ENCODE results near the gene TNIK. TPM values are rescaled to one million over a fixed set of nuclear protein-coding genes. Genes with fewer than 3 reads are reported as not detected.

The TNIK gene
- total RNA-seq, 1 donor from 2014 or later = 2.5 TPM

DNA sequence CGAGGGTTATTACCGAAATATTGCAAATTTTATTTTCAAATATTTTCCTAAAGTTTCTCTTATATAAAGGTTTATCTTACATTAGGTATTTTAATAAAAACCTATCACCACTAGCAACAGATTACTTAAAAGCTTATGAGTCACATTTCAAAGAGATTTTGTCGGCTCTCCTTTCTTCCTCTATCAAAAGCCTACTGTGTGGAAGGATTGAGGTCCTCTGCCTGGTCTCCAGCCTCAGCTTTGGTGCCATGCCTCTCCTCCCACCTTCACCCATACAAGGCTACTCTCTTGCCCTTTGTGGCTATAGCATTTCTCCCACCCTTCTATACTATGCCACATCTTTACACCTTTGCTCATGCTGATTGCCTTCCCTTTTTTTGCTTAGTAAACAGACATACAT lies 199.3 kb downstream of the TNIK start:
- POLR2A ChIA-PET = no interaction called here
- Mint-ChIP-seq H3K9me3 (no peaks in the 10 kb centered on the region), H3K27ac (no peak overlapping the region), H3K27me3 (no peaks in the 10 kb centered on the region), H3K36me3 (ENCODE audit: low read depth) (no peaks in the 10 kb centered on the region), H3K4me3 (no peak overlapping the region), H3K4me1 (peaks cover 11% of the 10 kb centered on the region)
- intact Hi-C loops (cut with micrococcal nuclease) = no loop called here
- DNase-seq (no peak), ATAC-seq (ENCODE audit: low read depth) (no peak)
- TF ChIP-seq, protein P1, sequence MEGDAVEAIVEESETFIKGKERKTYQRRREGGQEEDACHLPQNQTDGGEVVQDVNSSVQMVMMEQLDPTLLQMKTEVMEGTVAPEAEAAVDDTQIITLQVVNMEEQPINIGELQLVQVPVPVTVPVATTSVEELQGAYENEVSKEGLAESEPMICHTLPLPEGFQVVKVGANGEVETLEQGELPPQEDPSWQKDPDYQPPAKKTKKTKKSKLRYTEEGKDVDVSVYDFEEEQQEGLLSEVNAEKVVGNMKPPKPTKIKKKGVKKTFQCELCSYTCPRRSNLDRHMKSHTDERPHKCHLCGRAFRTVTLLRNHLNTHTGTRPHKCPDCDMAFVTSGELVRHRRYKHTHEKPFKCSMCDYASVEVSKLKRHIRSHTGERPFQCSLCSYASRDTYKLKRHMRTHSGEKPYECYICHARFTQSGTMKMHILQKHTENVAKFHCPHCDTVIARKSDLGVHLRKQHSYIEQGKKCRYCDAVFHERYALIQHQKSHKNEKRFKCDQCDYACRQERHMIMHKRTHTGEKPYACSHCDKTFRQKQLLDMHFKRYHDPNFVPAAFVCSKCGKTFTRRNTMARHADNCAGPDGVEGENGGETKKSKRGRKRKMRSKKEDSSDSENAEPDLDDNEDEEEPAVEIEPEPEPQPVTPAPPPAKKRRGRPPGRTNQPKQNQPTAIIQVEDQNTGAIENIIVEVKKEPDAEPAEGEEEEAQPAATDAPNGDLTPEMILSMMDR (IDR thresholded peaks at IDR 0.05) = no peak
- CTCF ChIA-PET = no interaction called here

GRCh38 chr3:171260466-171260865 lies 199.7 kb downstream of the TNIK start:
- DNase-seq (no peak), ATAC-seq (ENCODE audit: low read depth) (no peak)
- ChIA-PET POLR2A (no interaction called here), CTCF (no interaction called here)
- no peaks in the 10 kb centered on the region for H3K36me3 Mint-ChIP-seq (ENCODE audit: low read depth)
- intact Hi-C loops (cut with micrococcal nuclease) = no loop called here
- no peaks in the 10 kb centered on the region for H3K27me3 Mint-ChIP-seq
- H3K4me1 Mint-ChIP-seq = peaks cover 15% of the 10 kb centered on the region
- H3K4me3 Mint-ChIP-seq = no peak overlapping the region
- TF ChIP-seq, protein P1 (IDR thresholded peaks at IDR 0.05) = no peak
- no peaks in the 10 kb centered on the region for H3K9me3 Mint-ChIP-seq
- no peak overlapping the region for H3K27ac Mint-ChIP-seq

DNA sequence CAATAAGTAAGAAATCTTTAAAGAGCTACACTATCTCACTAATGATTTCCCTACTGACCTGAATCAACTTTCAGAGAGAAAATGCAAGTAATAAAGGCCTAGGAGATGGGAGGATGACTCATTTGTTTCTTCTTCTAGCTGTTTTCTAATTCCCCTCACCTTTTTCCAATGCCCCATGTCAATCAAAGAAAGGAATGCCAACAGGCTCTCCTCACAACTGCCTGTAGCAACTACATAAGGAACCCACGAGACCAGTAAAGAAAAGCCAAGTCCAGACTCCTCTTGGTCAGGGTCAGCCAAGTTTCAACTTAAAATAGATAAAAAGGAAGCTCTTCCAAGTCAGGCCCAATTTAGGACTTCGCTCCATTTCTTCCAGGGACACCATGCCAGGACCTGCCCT lies 201.9 kb downstream of the TNIK start:
- Mint-ChIP-seq H3K36me3 (ENCODE audit: low read depth) (no peaks in the 10 kb centered on the region), H3K4me3 (no peak overlapping the region), H3K9me3 (no peaks in the 10 kb centered on the region), H3K4me1 (peaks cover 29% of the 10 kb centered on the region), H3K27ac (no peak overlapping the region), H3K27me3 (no peaks in the 10 kb centered on the region)
- POLR2A ChIA-PET = no interaction called here
- CTCF ChIA-PET = no interaction called here
- intact Hi-C loops (cut with micrococcal nuclease) = loop anchor here (10.0 kb wide), 1 partner anchor 206 kb away; the partner anchor contains the start of gene TNIK
- DNase-seq = no peak
- TF ChIP-seq, protein P1 (IDR thresholded peaks at IDR 0.05) = no peak
- no peak for ATAC-seq (ENCODE audit: low read depth)

DNA sequence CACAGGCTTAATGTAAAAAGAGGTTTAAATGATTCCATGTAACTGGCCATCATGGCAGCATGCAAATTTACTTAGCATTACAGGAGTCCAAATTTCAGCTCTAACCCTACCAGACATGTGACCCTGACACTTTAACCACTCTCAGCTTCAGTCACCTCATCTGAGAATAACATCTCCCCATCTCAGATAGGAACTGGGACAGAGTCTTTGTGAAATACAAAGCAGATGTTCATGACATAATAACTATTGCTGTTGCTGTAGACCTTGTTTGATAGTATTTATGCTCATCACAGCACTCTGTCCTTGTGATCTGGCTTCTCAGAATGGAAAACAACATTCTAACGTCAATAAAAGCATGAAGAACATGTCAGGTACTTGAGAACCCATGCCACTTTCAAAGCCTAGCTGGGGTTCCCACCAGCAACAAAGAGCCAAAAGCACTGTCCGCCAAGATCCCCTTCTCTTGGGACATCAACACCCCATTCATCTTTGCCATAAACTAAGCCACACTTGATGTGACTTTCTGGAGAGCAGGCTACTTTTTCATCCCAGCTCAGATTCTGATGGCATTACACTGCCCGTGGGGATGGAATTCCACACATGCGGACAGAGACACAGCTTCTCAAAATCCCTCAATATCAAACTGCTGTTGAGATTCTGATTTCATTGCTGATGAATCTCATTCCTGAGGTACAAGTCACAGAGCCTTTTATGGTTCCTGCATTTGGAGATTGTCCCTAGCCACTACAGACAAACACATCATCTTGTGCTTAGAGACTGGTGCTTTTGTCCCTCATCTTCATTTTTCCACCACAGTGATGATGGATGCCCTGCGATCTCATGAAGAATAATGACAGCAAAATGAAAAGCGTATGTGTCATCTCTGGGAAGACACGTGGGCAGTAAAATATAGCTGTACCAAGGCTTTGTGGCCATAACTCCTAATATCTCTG lies 202.7 kb downstream of the TNIK start:
- H3K4me1 Mint-ChIP-seq = peaks cover 29% of the 10 kb centered on the region
- H3K27ac Mint-ChIP-seq = no peak overlapping the region
- H3K9me3 Mint-ChIP-seq = no peaks in the 10 kb centered on the region
- TF ChIP-seq, protein P1 (IDR thresholded peaks at IDR 0.05) = no peak
- ATAC-seq (ENCODE audit: low read depth) (no peak), DNase-seq (no peak)
- intact Hi-C loops (cut with micrococcal nuclease) = loop anchor here (10.0 kb wide), 1 partner anchor 207 kb away; the partner anchor contains the start of gene TNIK
- CTCF ChIA-PET = no interaction called here
- H3K36me3 Mint-ChIP-seq (ENCODE audit: low read depth) = no peaks in the 10 kb centered on the region
- no peak overlapping the region for H3K4me3 Mint-ChIP-seq
- no peaks in the 10 kb centered on the region for H3K27me3 Mint-ChIP-seq
- POLR2A ChIA-PET = no interaction called here

- ChIA-PET POLR2A (no interaction called here), CTCF (no interaction called here)
- TF ChIP-seq, protein P1 (IDR thresholded peaks at IDR 0.05) = no peak
- Mint-ChIP-seq H3K4me3 (no peak overlapping the region), H3K9me3 (no peaks in the 10 kb centered on the region), H3K27ac (no peak overlapping the region), H3K27me3 (no peaks in the 10 kb centered on the region), H3K4me1 (peaks cover 29% of the 10 kb centered on the region), H3K36me3 (ENCODE audit: low read depth) (no peaks in the 10 kb centered on the region)
- intact Hi-C loops (cut with micrococcal nuclease) = loop anchor here (10.0 kb wide), 1 partner anchor 208 kb away; the partner anchor contains the start of gene TNIK
- DNase-seq = no peak
- ATAC-seq (ENCODE audit: low read depth) = no peak
These were observed 203.6 kb downstream of the TNIK start for GRCh38 chr3:171256445-171257250.
